NT2/D1 (cell line): ENCODE data around the gene MRPL18.

ENCODE experiments used
- SUZ12 ChIP-seq: IDR thresholded peaks from 2 replicates; pipeline ENCODE4 v1.6.1; 2011; ENCODE audit not compliant: insufficient read length, insufficient read depth; ENCODE audit errors: extremely low read depth
- YY1 ChIP-seq: IDR thresholded peaks from 2 replicates; pipeline ENCODE4 v1.6.1; 2011; ENCODE audit not compliant: insufficient read length, insufficient read depth
- ZNF274 ChIP-seq: IDR thresholded peaks from 2 replicates; pipeline ENCODE4 v1.6.1; 2011; ENCODE audit warnings: mild to moderate bottlenecking, low read depth, low read length

- TF ChIP-seq SUZ12: no peak
- no peak for TF ChIP-seq YY1
- TF ChIP-seq ZNF274: no peak
These were observed 10.0 kb downstream of the MRPL18 start, which contains the start of gene PNLDC1 for GRCh38 chr6:159800141-159800865.
